Fibroblast of pulmonary artery (primary cell): ENCODE results near the gene IFNA14.

ENCODE experiments used
- DNase-seq: peaks from one replicate; pipeline ENCODE4 v3.0.0-alpha.2; 2010; ENCODE audit warnings: low read depth
- H3K4me3 ChIP-seq: replicated peaks from 2 replicates; pipeline ENCODE4 v1.5.1; 2011; ENCODE audit warnings: low read depth, mild to moderate bottlenecking, control low read depth, low read length, moderate library complexity
- TF ChIP-seq, protein P1 (sequence below): IDR thresholded peaks from 2 replicates; pipeline ENCODE4 v1.5.1; 2011; ENCODE audit warnings: mild to moderate bottlenecking, control low read depth, low read length, inconsistent platforms; ENCODE audit errors: missing control alignments

The IFNA14 gene

DNA sequence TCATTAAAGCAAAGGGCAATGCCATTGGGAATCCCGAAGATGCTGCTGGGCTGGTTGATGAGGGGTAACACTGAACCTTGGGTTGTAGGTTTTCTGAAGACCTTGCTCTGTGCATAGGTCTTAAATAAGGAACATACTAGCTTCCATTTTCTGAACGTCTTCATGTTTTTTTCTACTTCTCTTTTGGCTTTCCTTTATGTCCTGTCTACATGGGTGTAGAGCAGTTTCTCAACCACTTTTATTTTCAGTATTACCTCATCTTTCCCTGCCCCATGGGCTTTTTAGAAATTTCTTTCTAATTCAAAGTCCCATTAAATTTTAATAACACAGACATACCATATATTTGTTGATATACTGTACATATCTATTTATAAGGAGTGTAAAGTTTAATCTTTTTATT is at the start of gene IFNA14:
TSS of gene IFNA14 (minus strand) at position 95 of the 400 bp plus-strand sequence. CDS start at position 25, 70 bp downstream.
- DNase-seq, result no peak
- no peak within 1 kb of the TSS for H3K4me3 ChIP-seq
- TF ChIP-seq, protein P1, sequence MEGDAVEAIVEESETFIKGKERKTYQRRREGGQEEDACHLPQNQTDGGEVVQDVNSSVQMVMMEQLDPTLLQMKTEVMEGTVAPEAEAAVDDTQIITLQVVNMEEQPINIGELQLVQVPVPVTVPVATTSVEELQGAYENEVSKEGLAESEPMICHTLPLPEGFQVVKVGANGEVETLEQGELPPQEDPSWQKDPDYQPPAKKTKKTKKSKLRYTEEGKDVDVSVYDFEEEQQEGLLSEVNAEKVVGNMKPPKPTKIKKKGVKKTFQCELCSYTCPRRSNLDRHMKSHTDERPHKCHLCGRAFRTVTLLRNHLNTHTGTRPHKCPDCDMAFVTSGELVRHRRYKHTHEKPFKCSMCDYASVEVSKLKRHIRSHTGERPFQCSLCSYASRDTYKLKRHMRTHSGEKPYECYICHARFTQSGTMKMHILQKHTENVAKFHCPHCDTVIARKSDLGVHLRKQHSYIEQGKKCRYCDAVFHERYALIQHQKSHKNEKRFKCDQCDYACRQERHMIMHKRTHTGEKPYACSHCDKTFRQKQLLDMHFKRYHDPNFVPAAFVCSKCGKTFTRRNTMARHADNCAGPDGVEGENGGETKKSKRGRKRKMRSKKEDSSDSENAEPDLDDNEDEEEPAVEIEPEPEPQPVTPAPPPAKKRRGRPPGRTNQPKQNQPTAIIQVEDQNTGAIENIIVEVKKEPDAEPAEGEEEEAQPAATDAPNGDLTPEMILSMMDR, result no peak

DNA sequence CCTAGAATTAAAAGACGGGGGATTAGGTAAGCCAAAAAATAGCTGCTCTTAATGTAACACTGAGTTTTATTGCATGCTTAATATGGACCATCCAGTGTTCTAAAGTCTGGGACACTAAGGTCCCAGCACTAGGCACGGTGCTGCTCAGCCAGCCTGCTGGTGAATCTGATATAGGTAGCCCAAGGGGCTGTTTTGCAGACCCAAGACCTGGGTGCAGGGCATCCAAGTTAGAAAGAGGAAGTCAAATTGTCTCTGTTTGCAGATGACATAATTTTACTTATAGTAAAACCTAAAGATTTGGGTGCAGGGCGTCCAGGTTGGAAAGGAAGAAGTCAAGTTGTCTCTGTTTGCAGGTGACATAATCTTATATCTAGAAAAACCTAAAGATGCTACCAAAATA is 47.5 kb upstream of the IFNA14 start:
- DNase-seq, result no peak
- H3K4me3 ChIP-seq, result no peak overlapping the region
- TF ChIP-seq, protein P1, result no peak

DNA sequence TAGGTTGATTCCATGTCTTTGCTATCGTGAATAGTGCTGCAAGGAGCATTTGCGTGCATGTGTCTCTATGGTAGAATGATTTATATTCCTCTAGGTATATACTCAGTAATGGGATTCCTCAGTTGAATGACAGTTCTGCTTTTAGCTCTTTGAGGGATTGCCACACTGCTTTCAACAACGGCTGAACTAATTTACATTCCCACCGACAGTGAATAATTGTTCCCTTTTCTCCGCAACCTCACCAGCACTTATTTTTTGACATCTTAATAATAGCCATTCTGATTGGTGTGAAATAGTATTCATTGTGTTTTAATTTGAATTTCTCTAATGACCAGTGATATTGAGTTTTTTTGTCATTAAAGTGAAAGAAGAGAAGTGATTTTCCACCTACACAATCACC is 46.9 kb upstream of the IFNA14 start:
- TF ChIP-seq, protein P1, result no peak
- H3K4me3 ChIP-seq, result no peak overlapping the region
- DNase-seq, result no peak

DNA sequence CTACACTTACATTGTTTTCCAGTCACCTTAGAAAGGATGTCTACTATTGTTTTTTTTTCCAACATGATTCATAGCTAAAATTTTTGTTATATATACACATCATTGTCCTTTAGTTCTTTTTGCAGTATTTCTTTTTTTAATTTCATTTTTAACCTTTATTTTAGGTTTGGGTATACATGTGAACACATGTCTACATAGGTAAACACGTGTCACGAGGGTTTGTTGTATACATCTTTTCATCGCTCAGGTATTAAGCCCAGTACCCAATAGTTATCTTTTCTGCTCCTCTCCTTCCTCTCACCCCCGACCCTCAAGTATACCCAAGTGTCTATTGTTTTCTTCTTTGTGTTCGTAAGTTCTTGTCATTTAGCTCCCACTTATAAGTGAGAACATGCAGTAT is 46.3 kb upstream of the IFNA14 start:
- DNase-seq, result no peak

DNA sequence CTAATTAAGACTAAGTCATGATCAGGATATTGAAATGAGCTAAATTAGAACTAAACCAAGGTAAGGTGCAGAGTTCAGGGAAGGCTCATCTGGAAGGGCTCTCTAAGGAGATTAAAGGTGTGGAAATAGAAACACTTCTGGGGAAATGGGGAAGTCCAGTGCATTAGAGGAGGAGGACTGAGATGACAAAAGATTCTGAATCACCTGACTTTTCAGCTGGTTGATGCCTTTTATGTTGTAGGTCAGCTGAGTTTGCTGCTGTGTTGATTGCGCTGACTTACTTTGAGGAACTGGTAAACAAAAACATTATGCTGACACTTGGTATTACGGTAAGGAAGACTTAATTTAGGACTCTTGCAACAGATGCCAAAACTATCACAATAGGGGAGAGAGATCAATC is 41.5 kb upstream of the IFNA14 start:
- no peak overlapping the region for H3K4me3 ChIP-seq
- TF ChIP-seq, protein P1, result no peak
- DNase-seq, result no peak

More for the DNA sequence above, 46.3 kb upstream of the IFNA14 start:
- TF ChIP-seq, protein P1, result no peak
- H3K4me3 ChIP-seq, result no peak overlapping the region

DNA sequence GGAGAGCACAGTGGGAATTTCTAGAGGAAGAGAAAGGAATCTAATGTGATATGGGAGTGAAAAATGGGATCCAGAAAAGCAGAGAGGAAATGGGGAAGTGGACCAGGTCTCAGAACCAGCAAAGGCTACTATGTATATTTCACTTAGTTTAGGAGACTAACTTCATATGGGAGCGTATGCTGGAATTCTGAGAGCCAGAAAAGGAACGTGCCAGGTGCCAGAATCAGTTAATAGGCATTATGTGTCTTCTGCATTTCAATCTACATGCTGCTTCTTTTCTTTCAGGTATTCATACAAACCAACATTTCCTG is 28.5 kb upstream of the IFNA14 start:
- DNase-seq, result no peak
- no peak overlapping the region for H3K4me3 ChIP-seq
- TF ChIP-seq, protein P1, result no peak

DNA sequence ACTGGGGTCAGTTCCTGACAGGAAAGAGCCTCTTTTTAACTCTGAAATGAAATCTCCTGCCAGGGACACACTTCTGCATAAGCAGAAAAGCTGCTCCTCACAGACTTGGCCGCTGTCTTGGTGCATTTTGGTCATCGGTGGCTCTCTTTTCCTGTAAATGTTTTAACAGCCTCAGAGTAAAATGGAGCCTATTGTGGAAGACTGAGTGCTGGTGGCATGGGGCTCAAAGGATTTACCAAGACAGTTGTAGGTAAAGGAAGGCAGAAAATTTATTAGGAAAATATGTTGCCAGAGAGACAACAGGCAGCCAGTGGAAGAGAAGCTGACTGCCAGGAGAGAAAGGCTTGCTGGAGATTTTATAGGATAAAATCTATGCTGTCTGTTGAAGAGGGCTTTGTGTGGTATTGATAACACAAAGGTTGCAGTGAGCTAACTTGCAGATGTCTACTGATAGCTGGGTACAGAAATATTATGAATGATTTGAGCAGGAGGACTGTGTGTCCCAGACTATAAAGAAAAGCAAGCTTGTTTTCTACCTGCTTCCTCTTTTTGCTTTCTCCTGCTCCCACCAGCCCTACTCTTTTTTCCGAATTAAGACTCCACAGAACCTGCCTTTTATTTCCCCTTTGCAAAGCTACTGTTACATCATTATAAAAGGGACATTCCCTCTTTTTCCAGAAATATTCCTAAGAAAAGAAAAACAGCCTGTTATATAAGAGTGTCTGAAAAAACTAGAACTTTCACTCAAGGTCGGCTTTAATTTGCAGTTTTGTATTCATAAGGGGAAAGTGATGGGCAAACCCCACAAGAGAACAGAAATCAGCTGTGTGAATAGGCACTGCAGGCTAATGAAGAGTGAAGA is 27.9 kb upstream of the IFNA14 start:
- DNase-seq, result no peak
- H3K4me3 ChIP-seq, result no peak overlapping the region
- TF ChIP-seq, protein P1, result no peak
